ENCODE results near the gene HSDL2.
A peak's percentile ranks its signal among the peaks of the same experiment; 100 is the strongest.

Gene HSDL2

DNA sequence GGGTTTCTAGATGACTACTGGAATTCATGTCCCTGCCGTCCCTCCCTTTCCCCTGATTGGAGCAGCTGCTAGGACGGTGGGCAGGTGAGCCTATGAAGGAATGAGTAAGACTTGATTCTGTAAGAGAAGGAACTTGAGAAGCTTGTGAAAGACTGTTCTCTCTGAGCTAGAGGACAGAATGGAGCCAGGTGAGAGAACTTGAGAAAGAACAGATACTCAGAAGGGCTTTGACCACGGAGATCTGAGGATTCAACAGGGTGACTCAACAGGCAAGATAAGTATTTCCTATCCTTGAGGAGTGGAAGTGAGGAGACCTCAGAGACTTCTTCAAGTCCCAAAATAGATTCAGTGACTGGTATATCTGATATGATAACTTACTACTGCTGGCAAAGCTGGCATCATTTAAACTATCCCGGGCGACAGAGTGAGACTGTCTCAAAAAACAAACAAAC lies 41.9 kb downstream of the HSDL2 start:
- no peaks in the 10 kb centered on the region for H3K9me3 ChIP-seq (replicated peaks in 1 of 11)
- no peak overlapping the region for H3K4me3 ChIP-seq
- H3K27me3 ChIP-seq = no peaks in the 10 kb centered on the region
- no peaks in the 10 kb centered on the region for H4K20me1 ChIP-seq
- peak overlapping the region in 1 of 11 experiments; percentile 11; a peak in 1 of 22 replicates for H3K4me2 ChIP-seq
- no peak overlapping the region for H3K9ac ChIP-seq
- peaks cover 0 to 25% (median 9%) of the 10 kb centered on the region in 11 experiments; a peak in 13 of 22 replicates for H3K36me3 ChIP-seq
- peaks cover 0 to 11% (median 6%) of the 10 kb centered on the region in 10 experiments; a peak in 11 of 20 replicates for H3K4me1 ChIP-seq
- TF ChIP-seq Cebpa-rat (IDR thresholded peaks at IDR 0.05) = no peak
- no peak overlapping the region for H3K27ac ChIP-seq

DNA sequence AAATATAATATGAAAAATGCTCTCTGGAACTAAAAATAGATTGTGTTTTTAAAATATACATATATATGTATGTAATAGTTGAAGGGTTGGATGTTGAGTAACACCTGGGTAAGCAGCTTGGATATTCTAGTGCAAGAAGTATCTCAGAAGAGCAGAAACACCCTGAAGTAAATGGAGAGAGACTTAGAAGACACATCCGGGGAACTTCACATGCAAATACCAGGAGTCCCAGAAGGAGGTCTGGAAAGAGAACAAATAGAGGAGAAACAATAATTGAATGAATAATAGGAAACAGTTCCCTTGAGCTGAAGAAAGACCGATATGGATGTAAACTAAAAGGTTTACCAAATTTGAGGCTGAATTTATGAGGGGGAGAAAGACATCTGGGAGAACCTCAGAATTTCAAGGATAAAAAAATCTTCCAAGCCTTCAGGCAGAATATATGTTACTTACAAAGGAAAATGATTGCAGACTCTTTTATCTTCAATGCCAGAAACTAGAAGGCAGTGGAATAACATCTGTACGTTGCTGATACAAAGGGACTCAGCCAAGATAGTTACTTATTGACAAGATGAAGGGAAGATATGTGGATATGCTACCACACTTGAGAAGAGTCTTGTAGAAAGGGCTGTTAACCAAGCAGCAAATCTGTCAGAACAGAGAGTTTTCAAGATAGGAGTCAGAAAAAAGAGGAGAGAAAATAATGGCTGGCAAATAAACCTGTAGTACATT lies 42.7 kb downstream of the HSDL2 start:
- Histone ChIP-seq H3K27me3 (no peaks in the 10 kb centered on the region), H4K20me1 (no peaks in the 10 kb centered on the region), H3K9ac (no peak overlapping the region), H3K27ac (no peak overlapping the region), H3K9me3 (replicated peaks in 1 of 11) (no peaks in the 10 kb centered on the region), H3K4me2 (no peak overlapping the region), H3K4me1 (peaks cover 0 to 11% (median 6%) of the 10 kb centered on the region in 10 experiments; a peak in 11 of 20 replicates), H3K4me3 (no peak overlapping the region), H3K36me3 (peaks cover 0 to 25% (median 9%) of the 10 kb centered on the region in 11 experiments; a peak in 13 of 22 replicates)
- TF ChIP-seq Cebpa-rat (IDR thresholded peaks at IDR 0.05) = no peak

DNA sequence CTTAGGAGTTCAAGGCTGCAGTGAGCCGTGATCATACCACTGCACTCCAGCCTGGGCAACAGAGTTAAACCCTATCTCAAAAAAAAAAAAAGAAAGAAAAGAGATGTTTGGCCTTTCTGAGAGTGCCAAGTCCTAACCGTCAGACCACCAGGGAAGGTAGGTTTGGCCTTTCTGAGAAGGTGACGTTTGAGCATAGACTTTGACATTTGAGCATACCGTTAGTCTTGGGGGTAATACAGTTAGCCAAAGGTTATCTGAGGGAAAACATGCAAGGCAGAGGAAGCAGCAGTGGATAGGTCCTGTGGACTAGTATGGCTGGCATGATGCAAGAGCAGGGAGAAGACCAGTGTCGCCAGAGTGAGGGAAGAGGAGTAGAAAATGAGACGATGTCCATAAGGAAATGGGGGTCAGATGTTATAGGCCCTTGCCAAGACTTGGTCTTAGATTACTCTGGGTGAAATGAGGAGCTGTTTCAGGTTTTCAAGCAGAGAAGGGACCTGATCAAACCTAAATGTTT lies 50.2 kb downstream of the HSDL2 start:
- Histone ChIP-seq H3K4me2 (no peak overlapping the region), H3K27me3 (no peaks in the 10 kb centered on the region), H3K4me3 (no peak overlapping the region), H3K4me1 (no peaks in the 10 kb centered on the region), H3K27ac (no peak overlapping the region), H3K36me3 (peaks cover 0 to 24% (median 11%) of the 10 kb centered on the region in 11 experiments; a peak in 10 of 22 replicates), H3K9me3 (replicated peaks in 1 of 11) (no peaks in the 10 kb centered on the region), H3K9ac (no peak overlapping the region), H4K20me1 (no peaks in the 10 kb centered on the region)
- TF ChIP-seq Cebpa-rat (IDR thresholded peaks at IDR 0.05) = no peak

DNA sequence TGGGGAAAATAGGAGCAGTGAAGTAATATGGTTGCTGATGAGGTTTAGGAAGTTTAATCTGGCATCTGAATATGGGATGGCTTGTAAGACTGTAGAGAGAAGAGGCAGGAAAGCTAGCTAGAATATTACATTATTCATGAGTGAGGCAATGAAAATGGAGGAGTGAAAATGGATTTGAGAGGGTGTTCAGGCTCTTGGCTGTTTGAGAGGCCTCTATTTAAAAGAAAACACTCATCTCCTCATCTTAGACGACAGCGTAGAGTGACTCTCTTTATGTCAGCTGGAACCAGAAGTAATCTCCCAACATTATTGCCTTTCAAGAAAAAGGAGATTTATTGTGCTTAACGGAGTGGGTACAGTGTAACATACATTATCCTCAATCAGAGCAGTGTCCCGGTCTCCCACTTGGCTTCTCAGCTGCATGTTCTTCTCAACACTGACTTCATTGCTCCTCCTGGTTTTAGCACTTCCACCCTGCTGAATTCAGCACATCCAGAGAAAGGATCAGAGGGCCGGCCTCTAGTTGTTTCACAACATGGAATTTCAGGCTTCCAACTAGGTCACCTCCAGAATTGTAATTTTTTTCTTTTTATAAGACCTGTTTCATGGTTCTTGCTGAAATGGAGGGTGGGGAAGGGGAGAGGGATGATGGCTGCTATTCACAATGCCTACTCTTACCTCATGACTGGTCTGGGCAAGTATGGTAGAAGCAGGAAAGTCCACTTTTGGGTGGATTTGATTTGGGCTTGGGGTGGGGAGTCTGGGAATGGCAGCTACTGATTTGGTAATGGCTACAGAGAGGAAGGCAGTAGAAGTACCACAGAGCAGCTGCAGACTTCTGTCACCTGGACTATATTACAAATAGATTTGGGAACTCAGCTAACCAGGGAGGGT lies 53.8 kb downstream of the HSDL2 start:
- no peaks in the 10 kb centered on the region for H3K9me3 ChIP-seq (replicated peaks in 1 of 11)
- no peak overlapping the region for H3K9ac ChIP-seq
- no peaks in the 10 kb centered on the region for H4K20me1 ChIP-seq
- TF ChIP-seq Cebpa-rat (IDR thresholded peaks at IDR 0.05) = no peak
- no peak overlapping the region for H3K27ac ChIP-seq
- no peaks in the 10 kb centered on the region for H3K27me3 ChIP-seq
- no peak overlapping the region for H3K4me3 ChIP-seq
- no peaks in the 10 kb centered on the region for H3K4me1 ChIP-seq
- peaks cover 0 to 42% (median 16%) of the 10 kb centered on the region in 11 experiments; a peak in 13 of 22 replicates for H3K36me3 ChIP-seq
- H3K4me2 ChIP-seq = no peak overlapping the region

DNA sequence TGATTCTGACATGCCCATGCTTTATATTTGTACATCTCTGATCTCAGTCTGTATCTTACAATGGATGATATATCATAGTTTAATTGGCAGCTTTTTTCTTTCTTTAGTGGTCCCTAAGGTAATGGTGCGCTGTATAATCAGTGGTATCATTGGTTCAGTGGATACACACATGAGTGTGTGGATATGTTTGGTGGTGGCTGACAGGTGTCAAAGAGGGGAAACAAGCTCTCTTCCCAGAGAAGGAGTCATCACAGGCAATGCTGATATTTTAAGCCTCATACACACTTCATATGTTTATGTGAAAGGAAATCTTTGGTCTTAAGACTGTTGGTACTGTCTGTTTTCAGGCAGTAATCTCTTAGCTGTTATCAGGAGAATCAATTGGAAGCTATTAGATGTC lies 54.6 kb downstream of the HSDL2 start:
- H3K9ac ChIP-seq = no peak overlapping the region
- peaks cover 0 to 38% (median 11%) of the 10 kb centered on the region in 11 experiments; a peak in 12 of 22 replicates for H3K36me3 ChIP-seq
- H3K4me3 ChIP-seq = no peak overlapping the region
- no peaks in the 10 kb centered on the region for H3K27me3 ChIP-seq
- H3K4me1 ChIP-seq = no peaks in the 10 kb centered on the region
- TF ChIP-seq Cebpa-rat (IDR thresholded peaks at IDR 0.05) = no peak
- H3K9me3 ChIP-seq (replicated peaks in 1 of 11) = no peaks in the 10 kb centered on the region
- no peak overlapping the region for H3K4me2 ChIP-seq
- H3K27ac ChIP-seq = no peak overlapping the region
- no peaks in the 10 kb centered on the region for H4K20me1 ChIP-seq

DNA sequence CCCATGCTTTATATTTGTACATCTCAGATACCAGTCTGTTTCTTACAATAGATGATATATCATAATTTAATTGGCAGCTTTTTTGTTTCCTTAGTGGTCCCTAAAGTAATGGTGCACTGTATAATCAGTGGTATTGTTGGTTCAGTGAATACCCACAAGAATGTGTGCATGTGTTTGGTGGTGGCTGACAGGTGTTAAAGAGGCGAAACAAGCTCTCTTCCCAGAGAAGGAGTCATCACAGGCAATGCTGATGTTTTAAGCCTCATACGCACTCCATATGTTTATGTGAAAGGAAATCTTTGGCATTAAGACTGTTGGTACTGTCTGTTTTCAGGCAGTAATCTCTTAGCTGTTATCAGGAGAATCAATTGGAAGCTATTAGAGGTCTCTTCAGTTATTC lies 57.5 kb downstream of the HSDL2 start:
- no peak for TF ChIP-seq Cebpa-rat (IDR thresholded peaks at IDR 0.05)
- no peaks in the 10 kb centered on the region for H4K20me1 ChIP-seq
- no peak overlapping the region for H3K9ac ChIP-seq
- no peaks in the 10 kb centered on the region for H3K9me3 ChIP-seq (replicated peaks in 1 of 11)
- H3K36me3 ChIP-seq = peaks cover 0 to 39% (median 9%) of the 10 kb centered on the region in 11 experiments; a peak in 11 of 22 replicates
- no peaks in the 10 kb centered on the region for H3K27me3 ChIP-seq
- no peak overlapping the region for H3K4me3 ChIP-seq
- no peak overlapping the region for H3K27ac ChIP-seq
- no peak overlapping the region for H3K4me2 ChIP-seq
- no peaks in the 10 kb centered on the region for H3K4me1 ChIP-seq

DNA sequence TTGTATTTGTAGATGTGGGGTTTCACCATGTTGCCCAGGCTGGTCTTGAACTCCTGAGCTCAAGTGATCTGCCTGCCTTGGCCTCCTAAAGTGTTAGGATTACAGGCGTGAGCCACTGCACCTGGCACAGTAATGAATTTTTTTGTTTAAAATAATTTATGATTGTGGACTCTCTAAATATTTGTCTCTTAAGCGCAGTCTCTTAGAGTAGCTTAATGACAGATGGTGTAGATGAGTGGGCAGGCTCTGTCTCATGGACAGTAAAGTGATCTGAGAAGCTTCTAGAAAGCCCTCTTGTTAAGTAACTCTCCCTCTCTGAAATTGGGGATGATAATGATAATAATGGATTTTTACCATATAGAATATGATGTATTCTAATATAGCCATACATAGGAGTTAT lies 59.3 kb downstream of the HSDL2 start:
- TF ChIP-seq Cebpa-rat (IDR thresholded peaks at IDR 0.05) = no peak
- no peaks in the 10 kb centered on the region for H3K9me3 ChIP-seq (replicated peaks in 1 of 11)
- no peak overlapping the region for H3K27ac ChIP-seq
- H3K4me2 ChIP-seq = no peak overlapping the region
- peaks cover 0 to 33% (median 9%) of the 10 kb centered on the region in 11 experiments; a peak in 10 of 22 replicates for H3K36me3 ChIP-seq
- H3K4me1 ChIP-seq = no peaks in the 10 kb centered on the region
- H3K27me3 ChIP-seq = no peaks in the 10 kb centered on the region
- no peak overlapping the region for H3K9ac ChIP-seq
- H4K20me1 ChIP-seq = no peaks in the 10 kb centered on the region
- H3K4me3 ChIP-seq = no peak overlapping the region

DNA sequence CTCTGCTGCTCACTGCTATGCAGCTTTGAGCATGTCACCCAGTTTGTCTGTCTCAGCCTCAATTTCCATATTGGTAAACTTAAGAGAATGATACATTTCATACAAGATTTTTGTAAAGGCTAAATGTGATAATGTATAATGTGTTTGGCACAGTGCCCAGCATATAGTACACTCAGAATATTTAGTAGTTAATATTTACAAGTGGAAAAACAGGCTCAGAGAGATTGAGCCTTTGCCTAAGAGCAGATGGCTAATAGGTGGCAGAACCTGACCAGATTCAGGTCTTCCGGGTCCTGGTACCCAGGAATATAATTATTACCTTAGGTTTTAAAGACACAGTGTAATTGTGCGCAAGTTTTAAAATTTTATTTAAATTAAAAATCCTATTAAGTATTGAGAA lies 59.9 kb downstream of the HSDL2 start:
- no peaks in the 10 kb centered on the region for H3K9me3 ChIP-seq (replicated peaks in 1 of 11)
- H3K4me2 ChIP-seq = no peak overlapping the region
- no peak overlapping the region for H3K9ac ChIP-seq
- peaks cover 0 to 4% (median 2%) of the 10 kb centered on the region in 10 experiments; a peak in 9 of 20 replicates for H3K4me1 ChIP-seq
- H4K20me1 ChIP-seq = no peaks in the 10 kb centered on the region
- no peak overlapping the region for H3K4me3 ChIP-seq
- peaks cover 0 to 33% (median 9%) of the 10 kb centered on the region in 11 experiments; a peak in 10 of 22 replicates for H3K36me3 ChIP-seq
- H3K27me3 ChIP-seq = no peaks in the 10 kb centered on the region
- no peak for TF ChIP-seq Cebpa-rat (IDR thresholded peaks at IDR 0.05)
- no peak overlapping the region for H3K27ac ChIP-seq

DNA sequence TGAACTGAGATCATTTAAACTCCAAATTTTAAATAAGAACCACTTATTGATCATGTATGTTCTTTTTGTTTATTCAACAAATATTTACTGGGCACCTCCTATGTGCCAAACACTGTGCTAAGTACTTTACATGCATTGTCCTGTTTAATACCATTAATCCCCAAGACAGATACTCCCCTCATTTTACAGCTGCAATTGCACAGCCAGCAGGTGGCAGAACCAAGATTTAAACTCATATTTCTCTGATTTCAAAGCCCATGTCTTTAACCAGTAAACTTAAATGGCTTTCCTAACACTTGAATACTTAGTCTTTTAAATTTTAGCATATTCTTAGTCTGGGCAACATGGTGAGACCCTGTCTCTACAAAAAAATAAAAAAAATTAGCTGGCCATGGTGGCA lies 63.3 kb downstream of the HSDL2 start:
- H3K4me2 ChIP-seq = no peak overlapping the region
- TF ChIP-seq Cebpa-rat (IDR thresholded peaks at IDR 0.05) = no peak
- no peak overlapping the region for H3K4me3 ChIP-seq
- H3K27ac ChIP-seq = no peak overlapping the region
- H4K20me1 ChIP-seq = no peaks in the 10 kb centered on the region
- peaks cover 9 to 34% (median 15%) of the 10 kb centered on the region in 10 experiments; a peak in 13 of 20 replicates for H3K4me1 ChIP-seq
- H3K27me3 ChIP-seq = no peaks in the 10 kb centered on the region
- H3K36me3 ChIP-seq = peaks cover 0 to 25% (median 4%) of the 10 kb centered on the region in 11 experiments; a peak in 8 of 22 replicates
- H3K9me3 ChIP-seq (replicated peaks in 1 of 11) = no peaks in the 10 kb centered on the region
- no peak overlapping the region for H3K9ac ChIP-seq
